Measurements from ENCODE around the gene IQSEC3. TPM values are rescaled to one million over a fixed set of nuclear protein-coding genes. Genes with fewer than 3 reads are reported as not detected.
"Not testable (repeated sequence)": the region's sequence is repeated elsewhere in the genome, so short reads cannot be mapped to it uniquely, and the experiment has no call there.

Gene IQSEC3
- polyA plus RNA-seq, 1 donor from 2014 or later: 2.4 TPM

- Histone ChIP-seq H3K9me3 (ENCODE audit: low read length) (no peaks in the 10 kb centered on the region), H3F3A (ENCODE audit: insufficient read depth, low read length, poor library complexity, severe bottlenecking) (no peaks in the 10 kb centered on the region), H3K27ac (ENCODE audit: low read length) (no peak overlapping the region), H3K36me3 (ENCODE audit: insufficient read depth, low read length) (no peaks in the 10 kb centered on the region), H3K4me3 (ENCODE audit: low read length) (no peak overlapping the region), H4K20me1 (ENCODE audit: insufficient read depth) (no peaks in the 10 kb centered on the region), H3K9ac (ENCODE audit: low read length) (no peak overlapping the region), H3K27me3 (ENCODE audit: insufficient read depth, low read depth, low read length) (no peaks in the 10 kb centered on the region), H3K9me2 (ENCODE audit: insufficient read depth, low read length) (no peaks in the 10 kb centered on the region), H3K4me2 (ENCODE audit: low read length) (no peak overlapping the region), H3K79me2 (replicated peaks; ENCODE audit: insufficient read depth, low read length) (no peaks in the 10 kb centered on the region), H2AFZ (ENCODE audit: low read depth, low read length) (no peak overlapping the region)
- no peak for TF ChIP-seq MXI1 (conservative IDR thresholded peaks at IDR 0.05; ENCODE audit: poor library complexity, severe bottlenecking)
- TF ChIP-seq RAD21 (conservative IDR thresholded peaks at IDR 0.05): no peak
- TF ChIP-seq EZH2 (IDR thresholded peaks at IDR 0.05; ENCODE audit: borderline replicate concordance, insufficient read depth, low read length, poor library complexity, severe bottlenecking): no peak
- no peak for TF ChIP-seq SMC3 (conservative IDR thresholded peaks at IDR 0.05; ENCODE audit: poor library complexity)
- TF ChIP-seq CTCF (IDR thresholded peaks at IDR 0.05; ENCODE audit: poor library complexity, severe bottlenecking): no peak
- TF ChIP-seq, protein P1, sequence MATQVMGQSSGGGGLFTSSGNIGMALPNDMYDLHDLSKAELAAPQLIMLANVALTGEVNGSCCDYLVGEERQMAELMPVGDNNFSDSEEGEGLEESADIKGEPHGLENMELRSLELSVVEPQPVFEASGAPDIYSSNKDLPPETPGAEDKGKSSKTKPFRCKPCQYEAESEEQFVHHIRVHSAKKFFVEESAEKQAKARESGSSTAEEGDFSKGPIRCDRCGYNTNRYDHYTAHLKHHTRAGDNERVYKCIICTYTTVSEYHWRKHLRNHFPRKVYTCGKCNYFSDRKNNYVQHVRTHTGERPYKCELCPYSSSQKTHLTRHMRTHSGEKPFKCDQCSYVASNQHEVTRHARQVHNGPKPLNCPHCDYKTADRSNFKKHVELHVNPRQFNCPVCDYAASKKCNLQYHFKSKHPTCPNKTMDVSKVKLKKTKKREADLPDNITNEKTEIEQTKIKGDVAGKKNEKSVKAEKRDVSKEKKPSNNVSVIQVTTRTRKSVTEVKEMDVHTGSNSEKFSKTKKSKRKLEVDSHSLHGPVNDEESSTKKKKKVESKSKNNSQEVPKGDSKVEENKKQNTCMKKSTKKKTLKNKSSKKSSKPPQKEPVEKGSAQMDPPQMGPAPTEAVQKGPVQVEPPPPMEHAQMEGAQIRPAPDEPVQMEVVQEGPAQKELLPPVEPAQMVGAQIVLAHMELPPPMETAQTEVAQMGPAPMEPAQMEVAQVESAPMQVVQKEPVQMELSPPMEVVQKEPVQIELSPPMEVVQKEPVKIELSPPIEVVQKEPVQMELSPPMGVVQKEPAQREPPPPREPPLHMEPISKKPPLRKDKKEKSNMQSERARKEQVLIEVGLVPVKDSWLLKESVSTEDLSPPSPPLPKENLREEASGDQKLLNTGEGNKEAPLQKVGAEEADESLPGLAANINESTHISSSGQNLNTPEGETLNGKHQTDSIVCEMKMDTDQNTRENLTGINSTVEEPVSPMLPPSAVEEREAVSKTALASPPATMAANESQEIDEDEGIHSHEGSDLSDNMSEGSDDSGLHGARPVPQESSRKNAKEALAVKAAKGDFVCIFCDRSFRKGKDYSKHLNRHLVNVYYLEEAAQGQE (IDR thresholded peaks at IDR 0.05; ENCODE audit: borderline replicate concordance): no peak
- TF ChIP-seq POLR2AphosphoS5 (IDR thresholded peaks at IDR 0.05): no peak
- TF ChIP-seq EP300 (conservative IDR thresholded peaks at IDR 0.05; ENCODE audit: poor library complexity, severe bottlenecking): no peak
- no peak for TF ChIP-seq TAF1 (IDR thresholded peaks at IDR 0.05; ENCODE audit: low read depth)
Observed at GRCh38 chr12:215116-215515, 148.5 kb downstream of the IQSEC3 start.

DNA sequence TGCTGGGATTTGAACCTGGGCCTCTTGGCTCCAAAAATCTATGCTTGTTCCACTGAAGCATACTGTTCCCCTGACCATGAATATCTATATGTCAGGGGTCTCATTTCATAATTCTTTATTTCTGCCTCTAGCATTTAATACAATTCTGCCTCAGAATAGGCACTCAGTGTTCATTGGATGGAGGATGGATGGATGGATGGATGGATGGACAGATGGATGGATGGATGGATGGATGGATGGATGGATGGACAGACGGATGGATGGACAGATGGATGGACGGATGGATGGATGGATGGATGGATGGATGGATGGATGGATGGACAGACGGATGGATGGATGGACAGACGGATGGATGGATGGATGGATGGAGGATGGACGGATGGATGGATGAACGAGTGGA, 150.5 kb downstream of the IQSEC3 start:
- not testable (repeated sequence) for H3K9me2 ChIP-seq (ENCODE audit: insufficient read depth, low read length); H3K27me3 ChIP-seq (ENCODE audit: insufficient read depth, low read depth, low read length); H3K9me3 ChIP-seq (ENCODE audit: low read length); H3K4me2 ChIP-seq (ENCODE audit: low read length); H2AFZ ChIP-seq (ENCODE audit: low read depth, low read length); H3K4me3 ChIP-seq (ENCODE audit: low read length); H3K79me2 ChIP-seq (replicated peaks; ENCODE audit: insufficient read depth, low read length); H3K36me3 ChIP-seq (ENCODE audit: insufficient read depth, low read length); H4K20me1 ChIP-seq (ENCODE audit: insufficient read depth); H3K9ac ChIP-seq (ENCODE audit: low read length); H3F3A ChIP-seq (ENCODE audit: insufficient read depth, low read length, poor library complexity, severe bottlenecking); H3K27ac ChIP-seq (ENCODE audit: low read length)

GRCh38 chr12:218221-218620, 151.7 kb downstream of the IQSEC3 start:
- Histone ChIP-seq H3K4me3 (ENCODE audit: low read length) (no peak overlapping the region), H3K4me2 (ENCODE audit: low read length) (no peak overlapping the region), H3K9me2 (ENCODE audit: insufficient read depth, low read length) (no peaks in the 10 kb centered on the region), H3K27ac (ENCODE audit: low read length) (no peak overlapping the region), H3F3A (ENCODE audit: insufficient read depth, low read length, poor library complexity, severe bottlenecking) (no peaks in the 10 kb centered on the region), H3K9me3 (ENCODE audit: low read length) (no peaks in the 10 kb centered on the region), H2AFZ (ENCODE audit: low read depth, low read length) (no peak overlapping the region), H4K20me1 (ENCODE audit: insufficient read depth) (no peaks in the 10 kb centered on the region), H3K36me3 (ENCODE audit: insufficient read depth, low read length) (no peaks in the 10 kb centered on the region), H3K27me3 (ENCODE audit: insufficient read depth, low read depth, low read length) (no peaks in the 10 kb centered on the region), H3K9ac (ENCODE audit: low read length) (no peak overlapping the region), H3K79me2 (replicated peaks; ENCODE audit: insufficient read depth, low read length) (no peaks in the 10 kb centered on the region)
- TF ChIP-seq CTCF (IDR thresholded peaks at IDR 0.05; ENCODE audit: poor library complexity, severe bottlenecking) (no peak), RAD21 (conservative IDR thresholded peaks at IDR 0.05) (no peak), POLR2AphosphoS5 (IDR thresholded peaks at IDR 0.05) (no peak), MXI1 (conservative IDR thresholded peaks at IDR 0.05; ENCODE audit: poor library complexity, severe bottlenecking) (no peak), EZH2 (IDR thresholded peaks at IDR 0.05; ENCODE audit: borderline replicate concordance, insufficient read depth, low read length, poor library complexity, severe bottlenecking) (no peak)

Data from neural cell (in vitro differentiated cells).